PC-9 (cell line): Measurements from ENCODE around the gene HYAL1. TPM values are rescaled to one million over a fixed set of nuclear protein-coding genes. Genes with fewer than 3 reads are reported as not detected.
A peak's percentile ranks its signal among the peaks of the same experiment; 100 is the strongest.

ENCODE experiments used
- BruUV-seq: library from RNA; stranded (reverse); fragments of 400-500 nt; replicated peaks from 2 replicates; lab custom pipeline; 2021; lab: Mats Ljungman, UMichigan
- CTCF ChIA-PET: fragments of 300-600 bp; sonication (Branson Sonifier 250); formaldehyde crosslinking; loops from one replicate; lab custom pipeline; 2022; ENCODE audit warnings: antibody characterized with exemption; lab: Charles Lee
- POLR2A ChIA-PET: fragments of 300-600 bp; sonication (Branson Sonifier 250); formaldehyde crosslinking; loops from one replicate; lab custom pipeline; 2022; ENCODE audit warnings: antibody characterized with exemption; ENCODE audit not compliant: unreplicated experiment; lab: Charles Lee
- DNase-seq, 2 experiments: peaks; one replicate each; pipeline versions ENCODE4 v3.0.0 to v3.0.0-alpha.2; 2015 to 2022; ENCODE audit warnings: mixed read lengths in 1 of 2
- H2AFZ ChIP-seq: fragments of 200-600 bp; sonication (generic); 2 replicates; pipeline ENCODE4 v1.8.1; 2017; ENCODE audit warnings: antibody characterized with exemption
- H3F3A ChIP-seq: fragments of 200-600 bp; sonication (generic); 2 replicates; pipeline ENCODE4 v1.8.1; 2017; ENCODE audit warnings: antibody characterized with exemption, mild to moderate bottlenecking, low read depth; ENCODE audit not compliant: insufficient read depth
- H3K27ac ChIP-seq: fragments of 200-600 bp; sonication (generic); 2 replicates; pipeline ENCODE4 v1.6.1; 2016; ENCODE audit warnings: mixed run types
- H3K27me3 ChIP-seq: fragments of 200-600 bp; sonication (generic); 2 replicates; pipeline ENCODE4 v1.6.1; 2016; ENCODE audit warnings: low read depth, mixed run types; ENCODE audit not compliant: insufficient read depth
- H3K36me3 ChIP-seq: fragments of 200-600 bp; sonication (generic); 2 replicates; pipeline ENCODE4 v1.6.1; 2016; ENCODE audit warnings: low read depth, mixed run types
- H3K4me1 ChIP-seq: fragments of 200-600 bp; sonication (generic); replicated peaks from 2 replicates; pipeline ENCODE4 v1.6.1; 2016; ENCODE audit warnings: mixed run types; ENCODE audit not compliant: insufficient read depth
- H3K4me2 ChIP-seq: fragments of 200-600 bp; sonication (generic); 2 replicates; pipeline ENCODE4 v1.6.1; 2017; ENCODE audit warnings: mixed run types
- H3K4me3 ChIP-seq: fragments of 200-600 bp; sonication (generic); 2 replicates; pipeline ENCODE4 v1.6.1; 2016; ENCODE audit warnings: mixed run types
- H3K79me2 ChIP-seq: fragments of 200-600 bp; sonication (generic); 2 replicates; pipeline ENCODE4 v1.6.1; 2017; ENCODE audit warnings: low read depth, mixed run types
- H3K9me2 ChIP-seq: fragments of 200-600 bp; sonication (generic); 2 replicates; pipeline ENCODE4 v1.8.1; 2017; ENCODE audit warnings: mild to moderate bottlenecking; ENCODE audit not compliant: insufficient read depth
- H3K9me3 ChIP-seq: fragments of 200-600 bp; sonication (generic); 2 replicates; pipeline ENCODE4 v1.8.1; 2016; ENCODE audit warnings: low read depth; ENCODE audit not compliant: insufficient read depth
- H4K20me1 ChIP-seq: fragments of 200-600 bp; sonication (generic); 2 replicates; pipeline ENCODE4 v1.8.1; 2017; ENCODE audit not compliant: insufficient read depth
- EZH2 ChIP-seq: fragments of 200-600 bp; sonication (generic); IDR thresholded peaks from 2 replicates; pipeline ENCODE4 v1.8.0; 2017; ENCODE audit warnings: antibody characterized with exemption, low read depth
- intact Hi-C: fragments of 100-400 bp; cut with micrococcal nuclease; formaldehyde crosslinking; loops from one replicate; pipeline ENCODE4 v1.10.0; 2022; ENCODE audit not compliant: unreplicated experiment
- total RNA-seq: library from RNA; stranded (reverse); gene quantifications from 2 replicates; pipeline ENCODE4 v1.2.3, GENCODE V29; 2021
- TF ChIP-seq, protein P1 (sequence below): fragments of 200-600 bp; sonication (generic); conservative IDR thresholded peaks from 2 replicates; pipeline ENCODE4 v1.6.1; 2017; ENCODE audit warnings: mixed run types, antibody characterized with exemption, mild to moderate bottlenecking, moderate library complexity

Gene HYAL1
- total RNA-seq, 1 experiment from 2014 or later = 1.9 TPM

- Histone ChIP-seq H3K27ac (0 out of 2 replicates have a peak within 1 kb of the TSS, but pooled peaks have one; percentile 45), H2AFZ (peak within 1 kb of the TSS; percentile 89), H3F3A (peaks cover 9% of the 10 kb centered on the region; the same call in 1 of the 2 replicates), H3K36me3 (no peaks in the 10 kb centered on the region), H3K9me2 (no peaks in the 10 kb centered on the region), H3K27me3 (no peaks in the 10 kb centered on the region), H3K4me1 (peaks cover 17% of the 10 kb centered on the region; the same call in 1 of the 2 replicates), H3K79me2 (peaks cover 19% of the 10 kb centered on the region), H3K4me2 (peak within 1 kb of the TSS; percentile 97), H3K4me3 (peak within 1 kb of the TSS; percentile 79), H3K9me3 (no peaks in the 10 kb centered on the region), H4K20me1 (peaks cover 6% of the 10 kb centered on the region)
- DNase-seq = peak; percentile 89 to 98
- no TSS peak for BruUV-seq
- POLR2A ChIA-PET = interaction anchor here (0.6 to 0.9 kb wide), 6 partner anchors 9 to 252 kb away, joined by 3 to 7 read pairs (median 5); no protein-coding TSS in a partner anchor
- TF ChIP-seq EZH2 = no peak
- TF ChIP-seq, protein P1, sequence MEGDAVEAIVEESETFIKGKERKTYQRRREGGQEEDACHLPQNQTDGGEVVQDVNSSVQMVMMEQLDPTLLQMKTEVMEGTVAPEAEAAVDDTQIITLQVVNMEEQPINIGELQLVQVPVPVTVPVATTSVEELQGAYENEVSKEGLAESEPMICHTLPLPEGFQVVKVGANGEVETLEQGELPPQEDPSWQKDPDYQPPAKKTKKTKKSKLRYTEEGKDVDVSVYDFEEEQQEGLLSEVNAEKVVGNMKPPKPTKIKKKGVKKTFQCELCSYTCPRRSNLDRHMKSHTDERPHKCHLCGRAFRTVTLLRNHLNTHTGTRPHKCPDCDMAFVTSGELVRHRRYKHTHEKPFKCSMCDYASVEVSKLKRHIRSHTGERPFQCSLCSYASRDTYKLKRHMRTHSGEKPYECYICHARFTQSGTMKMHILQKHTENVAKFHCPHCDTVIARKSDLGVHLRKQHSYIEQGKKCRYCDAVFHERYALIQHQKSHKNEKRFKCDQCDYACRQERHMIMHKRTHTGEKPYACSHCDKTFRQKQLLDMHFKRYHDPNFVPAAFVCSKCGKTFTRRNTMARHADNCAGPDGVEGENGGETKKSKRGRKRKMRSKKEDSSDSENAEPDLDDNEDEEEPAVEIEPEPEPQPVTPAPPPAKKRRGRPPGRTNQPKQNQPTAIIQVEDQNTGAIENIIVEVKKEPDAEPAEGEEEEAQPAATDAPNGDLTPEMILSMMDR = no peak
- CTCF ChIA-PET = interaction anchor here (0.8 to 2.3 kb wide), 3 partner anchors 14 to 191 kb away, joined by 3 to 6 read pairs (median 5); no protein-coding TSS in a partner anchor
- intact Hi-C loops = loop anchor here (1.0 to 2.0 kb wide), 2 partner anchors 9 to 262 kb away; partner anchors contain the start of gene TMEM115
Measured at GRCh38 chr3:50350527-50351322, 47.4 kb upstream of the HYAL1 start, which contains the start of the genes CYB561D2 and NPRL2. CYB561D2 (plus strand) TSS chr3:50350862; CDS start chr3:50351434, 572 bp downstream. NPRL2 (minus strand) TSS chr3:50350775; CDS start chr3:50350652, 123 bp downstream.

GRCh38 chr3:50350213-50350526 is 46.8 kb upstream of the HYAL1 start:
- no peaks in the 10 kb centered on the region for H3K9me3 ChIP-seq
- intact Hi-C loops = loop anchor here (2.0 kb wide), 1 partner anchor 263 kb away; no protein-coding TSS in a partner anchor
- DNase-seq = no peak
- H3K36me3 ChIP-seq = no peaks in the 10 kb centered on the region
- peaks cover under 1% of the 10 kb centered on the region; the same call in 1 of the 2 replicates for H4K20me1 ChIP-seq
- peaks cover 9% of the 10 kb centered on the region; the same call in 1 of the 2 replicates for H3F3A ChIP-seq
- POLR2A ChIA-PET = interaction anchor here (0.6 to 0.9 kb wide), 4 partner anchors 10 to 252 kb away, joined by 3 to 7 read pairs (median 4); no protein-coding TSS in a partner anchor
- H2AFZ ChIP-seq = peak overlapping the region; percentile 89
- H3K4me2 ChIP-seq = peak overlapping the region; percentile 97
- CTCF ChIA-PET = interaction anchor here (0.8 to 2.3 kb wide), 3 partner anchors 13 to 192 kb away, joined by 3 to 6 read pairs (median 5); no protein-coding TSS in a partner anchor
- no peaks in the 10 kb centered on the region for H3K27me3 ChIP-seq
- peak overlapping the region; percentile 79 for H3K4me3 ChIP-seq
- peaks cover 17% of the 10 kb centered on the region; the same call in 1 of the 2 replicates for H3K4me1 ChIP-seq
- no peak for TF ChIP-seq EZH2
- TF ChIP-seq, protein P1 = no peak
- TSS peak; percentile 14 for BruUV-seq
- H3K79me2 ChIP-seq = peaks cover 16% of the 10 kb centered on the region; the same call in 1 of the 2 replicates
- no peaks in the 10 kb centered on the region for H3K9me2 ChIP-seq
- no peak overlapping the region for H3K27ac ChIP-seq

GRCh38 chr3:50347187-50347813 is 43.9 kb upstream of the HYAL1 start:
- CTCF ChIA-PET = interaction anchor here (0.6 to 1.0 kb wide), 7 partner anchors 10 to 264 kb away, joined by 3 to 18 read pairs (median 7); partner anchors contain the start of genes CISH and TMEM115
- POLR2A ChIA-PET = interaction anchor here (0.6 to 0.7 kb wide), 3 partner anchors 30 to 1216 kb away, joined by 3 to 14 read pairs (median 3); no protein-coding TSS in a partner anchor
- no peaks in the 10 kb centered on the region for H3K9me2 ChIP-seq
- no TSS peak for BruUV-seq
- TF ChIP-seq, protein P1 = peak; percentile 68
- no peak for TF ChIP-seq EZH2
- H4K20me1 ChIP-seq = no peaks in the 10 kb centered on the region
- H3F3A ChIP-seq = peaks cover 5% of the 10 kb centered on the region; the same call in 1 of the 2 replicates
- H3K4me2 ChIP-seq = no peak overlapping the region
- H3K4me3 ChIP-seq = no peak overlapping the region
- intact Hi-C loops = loop anchor here (1.0 kb wide), 3 partner anchors 83 to 203 kb away; no protein-coding TSS in a partner anchor
- no peaks in the 10 kb centered on the region for H3K9me3 ChIP-seq
- H3K36me3 ChIP-seq = no peaks in the 10 kb centered on the region
- H3K4me1 ChIP-seq = peaks cover 17% of the 10 kb centered on the region; the same call in 1 of the 2 replicates
- peaks cover 16% of the 10 kb centered on the region; the same call in 1 of the 2 replicates for H3K79me2 ChIP-seq
- H3K27me3 ChIP-seq = no peaks in the 10 kb centered on the region
- DNase-seq = peak; percentile 60 to 72
- H3K27ac ChIP-seq = no peak overlapping the region
- no peak overlapping the region for H2AFZ ChIP-seq
